HG03196 (cell line): ENCODE data around the gene C11orf54.

Experiments
- ATAC-seq: cut with Tn5 transposase; IDR thresholded peaks from one replicate; pipeline ENCODE4 v1.9.1; 2021; ENCODE audit not compliant: unreplicated experiment

Gene C11orf54

DNA sequence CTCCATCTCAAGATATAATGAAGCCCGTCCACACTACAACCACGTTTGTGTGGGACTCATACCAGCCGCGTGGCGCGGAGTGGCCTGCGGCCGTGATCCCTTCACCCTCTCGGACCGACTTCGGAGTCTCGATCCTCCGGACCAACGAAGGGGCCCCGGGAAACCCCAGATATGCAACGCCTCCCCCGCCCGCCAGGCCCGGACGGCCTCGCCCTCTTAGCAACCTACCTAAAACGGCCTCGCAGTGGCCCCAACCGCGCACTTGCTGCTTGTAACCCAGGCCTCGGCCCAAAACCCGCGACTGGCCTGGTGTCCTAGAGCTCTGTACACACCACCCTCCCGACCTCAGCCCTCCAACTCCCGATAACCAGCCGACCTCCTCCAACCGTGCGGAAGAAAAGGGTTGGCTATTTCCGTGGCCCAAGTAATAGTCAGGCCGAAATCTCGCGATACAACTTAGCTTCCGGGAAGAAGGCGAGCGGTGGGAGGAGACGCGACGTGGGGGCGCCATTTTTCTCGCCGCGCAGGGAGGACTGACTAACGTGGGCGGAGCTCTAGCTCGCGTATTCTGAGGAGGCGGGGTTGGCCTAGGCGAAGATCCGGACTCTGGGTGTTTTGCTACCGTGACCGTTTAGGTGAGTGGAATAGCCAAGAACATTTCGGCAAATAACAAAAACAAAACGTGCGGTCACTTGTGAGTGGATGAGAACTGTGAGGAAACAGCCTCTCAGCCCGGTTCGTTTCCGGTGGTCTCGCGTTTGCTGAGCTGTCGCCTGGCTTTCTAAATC, at the start of gene C11orf54, which contains the start of gene TAF1D:
TSS of gene C11orf54 (plus strand) at position 579 of the 788 bp plus-strand sequence. CDS start 5,722 bp downstream, outside the sequence.
TSS of gene TAF1D (minus strand) at position 402 of the 788 bp plus-strand sequence. CDS start 2,191 bp downstream, outside the sequence.
- ATAC-seq: peak; percentile 82

DNA sequence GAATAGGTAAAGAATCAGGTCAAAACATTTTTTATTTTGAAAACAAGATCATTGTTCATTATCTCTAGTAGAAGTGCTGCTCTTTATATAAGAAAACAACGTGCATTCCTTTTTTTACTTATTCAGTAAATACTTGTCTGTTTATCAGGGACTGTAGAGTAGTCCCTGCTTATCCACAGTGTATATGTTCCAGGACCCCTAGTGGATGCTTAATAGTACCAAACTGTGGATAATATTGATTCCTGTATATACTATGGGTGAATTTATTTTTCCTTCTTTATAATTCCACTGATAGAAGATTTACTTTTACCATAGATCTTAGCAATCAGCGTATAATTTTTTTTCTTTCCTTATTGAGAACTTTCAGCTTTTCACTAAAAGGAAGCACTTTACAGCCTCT, 47.4 kb upstream of the C11orf54 start:
- no peak for ATAC-seq

DNA sequence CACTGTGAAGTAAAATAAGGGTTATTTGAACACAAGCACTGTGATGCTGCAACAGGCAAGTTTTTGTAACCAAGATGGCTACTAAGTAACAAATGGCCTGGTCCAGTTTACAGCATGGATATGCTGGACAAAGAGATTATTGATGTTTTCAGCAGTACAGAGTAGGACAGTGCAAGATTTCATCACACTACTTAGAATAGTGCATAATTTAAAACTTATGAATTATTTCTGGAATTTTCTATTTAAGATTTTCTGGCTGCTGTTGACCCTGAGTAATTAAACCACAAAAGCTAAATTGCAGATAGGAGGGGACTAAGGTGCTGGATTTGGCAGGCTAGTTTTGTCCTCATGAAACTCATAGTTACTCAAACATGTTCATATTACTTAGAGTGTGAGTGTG, 46.9 kb upstream of the C11orf54 start:
- no peak for ATAC-seq

DNA sequence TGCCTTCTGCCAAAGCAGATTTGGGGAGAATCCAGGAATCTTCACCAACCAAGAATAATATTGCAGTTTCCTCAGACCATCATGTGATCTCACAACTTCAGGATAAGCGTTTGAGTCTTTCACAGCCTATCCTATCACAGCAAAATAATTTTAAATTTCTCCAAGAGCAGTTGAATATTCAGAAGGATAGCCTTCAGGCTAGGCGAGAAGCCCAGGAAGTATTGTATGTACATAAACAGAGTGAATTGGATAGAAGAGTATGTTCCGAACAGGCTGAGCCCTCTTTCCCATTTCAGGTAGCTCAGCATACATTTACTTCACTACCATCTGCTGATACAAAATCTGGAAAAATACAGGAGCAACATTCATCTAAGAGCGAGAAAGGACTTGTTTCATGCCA, 43.9 kb upstream of the C11orf54 start:
- ATAC-seq: no peak

DNA sequence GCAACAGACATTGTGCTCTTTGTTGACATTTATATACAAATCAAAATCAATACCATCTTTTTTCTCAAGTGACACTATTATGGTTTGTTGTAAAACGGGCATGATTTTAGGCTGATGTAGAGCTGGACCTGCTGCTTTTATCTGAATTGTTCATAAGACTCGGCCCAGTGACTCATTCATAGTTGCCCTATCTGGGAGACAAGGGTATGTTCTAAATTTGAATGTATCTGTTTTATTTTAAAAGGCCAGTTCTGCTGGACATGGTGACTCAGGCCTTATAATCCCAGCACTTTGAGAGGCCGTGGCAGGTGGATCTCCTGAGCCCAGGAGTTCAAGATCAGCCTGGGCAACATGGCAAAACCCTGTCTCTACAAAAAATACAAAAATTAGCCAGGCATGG, 40.6 kb upstream of the C11orf54 start:
- ATAC-seq: no peak

DNA sequence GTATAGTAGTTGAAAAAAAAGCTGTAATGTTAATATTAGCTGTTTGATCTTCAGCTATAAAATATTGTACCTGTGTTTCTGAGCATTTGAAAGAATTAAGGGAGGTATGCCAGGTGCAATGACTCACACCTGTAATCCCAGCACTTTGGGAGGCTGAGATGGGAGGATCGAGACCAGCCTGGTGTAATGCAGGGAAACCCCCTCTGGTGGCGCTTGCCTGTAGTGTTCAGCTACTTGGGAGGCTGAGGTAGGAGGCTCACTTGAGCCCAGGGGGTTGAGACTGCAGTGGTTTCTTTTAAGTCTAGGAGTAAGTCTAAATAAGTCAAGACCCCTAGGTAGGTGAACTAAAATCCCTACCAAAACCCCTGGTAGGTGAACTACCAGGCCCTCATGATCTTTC, 37.2 kb upstream of the C11orf54 start:
- no peak for ATAC-seq

DNA sequence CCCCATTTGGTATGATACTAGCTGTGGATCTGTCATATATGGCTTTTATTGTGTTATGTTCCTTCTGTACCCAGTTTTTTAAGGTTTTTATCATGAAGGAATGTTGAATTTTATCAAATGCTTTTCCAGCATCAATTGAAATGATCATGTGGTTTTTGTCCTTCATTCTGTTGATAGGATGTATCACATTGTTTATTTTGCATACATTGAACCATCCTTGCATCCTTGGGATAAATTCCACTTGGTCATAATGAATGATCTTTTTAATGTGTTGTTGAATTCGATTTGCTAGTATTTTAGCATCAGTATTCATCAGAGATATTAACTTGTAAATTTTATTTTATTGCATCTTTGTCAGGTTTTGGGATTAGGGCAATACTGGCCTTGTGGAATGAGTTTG, 31.2 kb upstream of the C11orf54 start:
- no peak for ATAC-seq

DNA sequence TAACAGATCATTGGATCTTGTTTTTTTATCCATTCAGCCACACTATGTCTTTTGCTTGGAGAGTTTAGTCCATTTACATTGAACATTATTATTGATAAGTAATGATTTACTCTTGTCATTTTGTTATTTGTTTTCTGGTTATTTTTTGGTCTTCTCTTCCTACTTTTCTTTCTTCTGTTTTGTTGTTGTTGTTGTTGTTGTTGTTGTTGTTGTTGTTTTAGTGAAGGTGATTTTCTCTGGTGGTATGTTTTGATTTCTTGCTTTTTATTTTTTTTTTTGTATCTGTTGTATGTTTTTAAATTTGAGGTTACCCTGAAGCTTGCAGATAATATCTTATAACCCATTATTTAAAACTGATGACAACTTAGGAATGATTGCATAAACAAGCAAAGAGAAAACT, 28.8 kb upstream of the C11orf54 start:
- ATAC-seq: no peak

DNA sequence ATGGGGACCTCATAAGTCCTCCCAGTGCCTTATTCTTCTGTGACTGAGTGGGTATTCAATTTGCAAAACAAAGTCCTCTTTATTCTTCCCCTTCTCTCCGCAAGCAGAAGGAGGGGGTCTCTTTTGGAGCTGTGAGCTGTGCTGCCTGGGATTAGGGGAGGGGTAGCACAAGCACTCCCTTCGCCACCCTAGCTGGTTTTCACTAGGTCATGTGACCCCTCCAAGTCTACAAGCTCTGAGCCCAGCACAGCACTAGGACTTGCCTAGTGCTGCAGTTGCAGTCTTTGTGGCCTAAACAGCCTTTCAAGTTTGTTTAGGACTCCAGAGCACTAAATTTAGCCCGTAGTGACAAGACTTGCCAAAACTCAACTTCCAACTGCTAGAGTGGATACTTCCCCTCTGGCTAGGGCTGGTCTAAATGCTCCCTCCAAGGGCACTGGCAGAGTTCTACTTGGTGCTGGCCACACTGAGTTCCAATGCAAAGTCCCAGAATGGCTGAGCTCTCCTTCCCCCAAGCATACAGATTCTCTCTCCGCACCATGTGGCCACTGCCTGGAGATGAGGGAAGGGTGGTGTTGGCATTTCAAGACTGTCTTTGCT, 25.6 kb upstream of the C11orf54 start:
- ATAC-seq: no peak

DNA sequence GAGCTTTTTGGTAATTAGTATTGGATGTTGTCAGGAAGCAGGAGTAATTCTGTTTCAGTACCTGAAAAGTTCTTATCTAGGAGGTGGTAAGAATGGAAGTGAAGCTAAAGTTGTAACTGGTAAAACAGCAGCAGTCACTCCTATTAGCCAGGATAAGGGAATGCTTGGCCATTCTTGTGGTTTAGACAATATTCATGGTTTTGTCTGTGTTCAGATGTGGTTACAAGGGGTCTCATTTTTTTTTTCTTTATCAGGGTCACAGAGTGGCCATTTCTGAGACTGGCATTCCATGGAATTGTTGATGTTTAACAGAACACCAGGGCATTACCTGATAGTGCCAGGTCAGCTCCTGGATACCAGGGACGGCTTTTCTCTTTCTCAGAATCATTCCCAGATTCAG, 24.0 kb upstream of the C11orf54 start:
- ATAC-seq: no peak

DNA sequence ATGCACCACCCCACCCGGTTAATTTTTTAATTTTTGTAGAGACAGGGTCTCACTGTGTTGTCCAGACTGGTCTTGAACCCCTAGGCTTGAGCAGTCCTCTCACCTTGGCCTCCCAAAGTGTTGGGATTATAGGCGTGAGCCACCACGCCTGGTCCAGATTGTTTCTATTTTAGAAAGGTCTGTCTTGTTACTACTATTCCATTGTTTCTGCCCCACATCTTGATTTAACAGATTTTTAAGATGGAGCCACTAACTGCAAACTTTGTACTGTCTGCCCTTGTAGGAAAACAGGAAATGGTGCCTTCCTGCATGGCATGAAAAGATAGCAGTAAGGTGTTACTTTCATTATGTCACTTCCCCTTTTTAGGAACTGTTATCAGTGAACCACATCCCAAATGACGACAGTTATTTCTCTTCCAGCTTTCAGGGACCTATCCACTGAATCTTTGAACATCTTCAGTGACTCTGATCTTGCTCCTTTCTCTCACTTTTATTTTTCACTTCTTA, 23.4 kb upstream of the C11orf54 start:
- ATAC-seq: peak; percentile 76

DNA sequence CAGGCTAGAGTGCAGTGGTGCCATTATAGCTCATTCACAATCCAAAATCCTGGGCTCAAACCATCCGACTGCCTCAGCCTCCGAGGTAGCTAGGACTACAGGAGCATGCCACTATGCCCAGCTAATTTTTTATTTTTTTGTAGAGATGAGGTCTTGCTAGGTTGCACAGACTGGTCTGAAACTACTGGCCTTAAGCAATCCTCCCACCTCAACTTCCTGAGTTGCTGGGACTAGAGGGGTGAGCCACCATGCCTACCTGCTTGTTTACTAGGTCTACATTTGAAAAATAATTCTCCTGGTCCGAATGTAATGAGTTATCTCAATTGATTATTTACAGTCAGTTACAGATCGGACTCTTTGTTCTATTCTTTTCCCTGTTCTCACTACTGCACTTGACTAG, 22.2 kb upstream of the C11orf54 start:
- ATAC-seq: no peak

DNA sequence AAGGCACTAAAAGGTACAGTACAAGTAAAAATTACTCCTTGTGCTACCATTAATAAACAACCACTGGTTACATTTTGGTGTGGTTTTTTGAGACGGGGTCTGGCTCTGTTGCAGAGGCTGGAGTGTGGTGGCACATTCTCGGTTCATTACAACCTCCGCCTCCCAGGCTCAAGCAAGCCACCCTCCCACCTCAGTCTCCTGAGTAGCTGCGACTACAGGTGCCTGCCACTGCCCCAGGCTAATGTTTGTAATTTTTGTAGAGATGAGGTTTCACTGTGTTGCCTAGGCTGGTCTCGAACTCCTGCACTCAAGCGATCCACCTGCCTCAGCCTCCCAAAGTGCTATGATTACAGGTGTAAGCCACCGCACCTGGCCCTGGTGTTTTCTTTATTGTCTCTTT, 20.9 kb upstream of the C11orf54 start:
- no peak for ATAC-seq

DNA sequence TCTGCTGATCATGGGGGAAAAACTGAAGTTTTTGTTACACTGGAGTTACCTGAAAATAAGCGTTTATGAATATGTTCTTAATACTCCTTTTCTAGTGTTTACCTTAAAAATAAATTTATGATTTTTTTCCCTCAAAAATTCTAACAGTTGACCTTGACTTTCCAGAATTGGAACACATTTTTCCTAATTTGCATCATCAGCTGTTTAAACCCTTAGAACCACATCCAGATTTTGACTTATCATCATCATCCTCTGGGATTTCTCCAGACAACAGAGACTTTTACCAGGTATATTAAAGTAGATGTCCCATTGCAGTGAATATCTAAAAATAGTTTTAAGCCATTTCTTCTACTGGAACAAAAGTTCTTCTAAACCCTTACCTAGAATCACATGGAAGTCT, 17.4 kb upstream of the C11orf54 start:
- ATAC-seq: no peak

DNA sequence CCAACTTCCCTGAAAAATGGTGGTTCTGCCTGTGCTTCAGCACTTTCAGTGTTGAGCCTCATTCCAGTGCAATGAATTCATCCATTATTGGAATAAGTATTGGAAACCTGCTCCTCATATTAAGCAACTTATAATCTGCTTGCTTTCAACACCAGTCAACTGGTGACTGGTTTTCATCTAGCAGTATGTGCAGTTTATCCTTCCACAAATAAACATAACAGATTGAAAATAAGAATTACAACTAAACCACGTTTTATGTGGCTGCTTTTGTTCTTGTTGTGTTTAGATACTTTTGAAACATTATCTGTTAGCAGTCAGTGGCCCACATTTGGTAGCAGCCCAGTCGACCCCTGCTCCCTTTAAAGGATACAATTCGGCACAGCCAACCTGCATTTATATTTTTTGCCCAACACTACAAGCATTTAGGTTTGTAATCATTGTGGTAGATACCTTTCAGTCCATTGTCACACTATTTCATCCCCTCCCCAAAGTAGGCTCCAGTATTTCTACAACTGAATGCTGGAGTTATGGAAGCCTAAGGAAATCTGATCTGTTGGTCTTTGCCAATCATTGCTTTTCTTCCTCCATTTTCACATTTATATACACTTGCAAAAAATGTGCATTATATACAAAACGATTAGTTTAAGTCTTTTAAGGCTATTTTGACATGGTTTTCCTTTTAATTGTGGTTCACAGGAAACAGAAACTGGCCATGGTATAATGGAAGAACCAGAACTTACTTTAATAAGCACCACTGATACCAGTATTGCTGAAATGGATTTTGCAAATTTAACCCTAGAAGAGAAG, 13.3 kb upstream of the C11orf54 start:
- ATAC-seq: no peak

DNA sequence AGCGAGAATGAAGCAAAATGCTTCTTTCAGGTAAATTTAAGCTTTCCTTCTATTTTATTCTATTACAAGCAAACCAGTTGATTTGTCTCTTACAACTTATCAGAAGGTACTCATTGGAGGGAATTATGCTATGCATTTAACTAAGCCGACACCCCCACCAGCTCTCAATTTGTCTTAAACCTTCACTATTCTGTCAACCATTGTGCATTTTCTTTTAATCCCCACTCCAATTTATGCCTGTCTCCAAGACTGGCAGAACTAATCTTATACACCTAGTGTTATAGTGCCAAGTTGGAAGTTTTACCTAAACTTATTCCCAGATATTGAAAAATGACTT, 12.7 kb upstream of the C11orf54 start:
- ATAC-seq: no peak

DNA sequence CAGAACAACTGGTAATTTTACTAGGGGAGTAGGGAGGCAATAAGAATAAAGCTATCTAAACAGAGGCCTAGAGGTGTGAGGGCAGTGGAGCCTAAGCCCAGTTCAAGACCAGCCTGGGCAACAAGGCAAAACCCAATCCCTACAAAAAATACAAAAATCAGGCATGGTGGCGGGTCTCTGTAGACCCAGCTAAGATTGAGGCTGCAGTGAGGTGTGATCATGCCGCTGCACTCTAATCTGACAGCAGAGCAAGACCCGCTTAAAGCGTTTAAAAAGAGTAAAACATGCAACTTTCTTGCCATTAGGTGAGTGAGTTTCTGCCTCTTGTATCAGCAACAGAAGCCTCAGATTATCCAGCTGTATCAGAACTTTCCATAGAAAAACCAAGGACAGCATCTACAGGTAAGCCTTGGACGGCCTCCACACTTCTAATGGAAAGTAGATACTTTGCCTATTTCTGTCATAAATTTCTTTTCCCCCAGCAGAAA, 12.3 kb upstream of the C11orf54 start:
- ATAC-seq: no peak

DNA sequence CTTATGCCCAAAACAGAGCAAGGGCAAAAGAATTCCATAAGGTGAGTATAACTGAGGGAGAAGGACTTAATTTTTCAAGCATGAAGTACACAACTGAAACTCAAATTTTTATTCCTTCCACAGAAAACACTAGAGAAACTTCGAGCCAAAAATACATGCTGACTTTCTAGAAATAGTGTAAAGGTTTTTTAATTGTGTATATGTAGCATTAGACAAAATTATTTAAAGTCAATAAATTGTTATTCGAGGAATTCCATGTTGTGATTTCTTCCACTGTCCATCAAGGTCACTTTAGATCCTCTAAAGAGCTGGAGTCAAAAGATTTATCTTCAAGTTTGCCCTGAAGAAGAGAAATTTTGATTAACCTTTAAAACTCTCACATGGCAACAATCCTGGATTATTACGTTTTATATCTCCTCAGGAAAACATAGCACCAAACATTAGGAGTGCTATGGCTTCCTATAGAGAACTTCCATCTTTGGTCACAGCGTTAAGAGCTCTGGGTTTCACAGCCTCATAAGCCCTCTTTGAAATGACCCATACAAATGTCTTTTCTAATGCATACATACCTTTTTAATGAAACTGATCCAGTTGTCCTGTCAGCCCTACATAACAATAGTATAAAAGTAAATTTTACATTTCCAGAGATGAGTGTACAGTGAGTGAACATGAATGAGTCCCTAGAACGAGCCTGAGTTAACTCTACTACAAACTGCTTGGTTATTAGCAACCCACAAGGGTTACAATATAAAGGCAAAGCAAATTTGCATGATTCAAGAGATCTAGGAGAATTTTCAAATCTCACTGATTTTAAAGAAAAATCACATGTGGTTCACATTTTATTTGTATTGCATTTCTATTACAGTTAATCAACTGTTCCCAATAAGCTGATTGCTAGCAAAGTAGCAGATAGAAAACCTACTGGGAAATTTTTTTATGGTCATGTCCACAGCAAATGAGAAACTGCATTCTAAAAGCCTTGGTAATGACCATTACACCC, 11.1 kb upstream of the C11orf54 start:
- no peak for ATAC-seq

DNA sequence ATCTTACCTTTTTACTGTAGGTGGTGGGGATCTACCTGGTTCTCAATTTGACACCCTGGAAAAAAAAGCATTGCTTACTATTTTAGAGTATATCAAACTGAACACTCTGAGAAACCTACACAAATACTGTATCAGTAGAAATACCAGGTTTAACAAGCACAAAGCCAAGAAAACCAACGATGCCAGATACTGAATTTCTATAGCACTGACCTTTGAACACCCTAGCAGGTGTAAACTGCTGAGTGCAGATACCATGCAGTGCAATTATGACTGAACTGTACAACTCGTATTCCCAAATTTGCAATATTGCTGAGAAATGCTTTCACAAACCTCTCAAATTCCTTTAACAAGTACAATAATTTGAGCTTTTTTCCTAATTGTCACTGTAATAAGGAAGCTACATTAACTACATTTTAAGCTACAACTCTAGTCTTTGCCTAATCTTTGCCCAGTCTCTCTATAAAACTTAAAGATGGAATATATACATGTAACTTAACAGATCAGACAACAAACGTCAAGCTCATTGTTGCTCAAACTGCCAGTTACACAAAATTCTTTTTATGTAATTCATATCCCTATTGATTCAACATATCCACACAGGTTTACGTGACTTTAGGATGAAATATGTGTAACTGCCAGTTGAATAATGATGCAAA, 9.1 kb upstream of the C11orf54 start:
- no peak for ATAC-seq

DNA sequence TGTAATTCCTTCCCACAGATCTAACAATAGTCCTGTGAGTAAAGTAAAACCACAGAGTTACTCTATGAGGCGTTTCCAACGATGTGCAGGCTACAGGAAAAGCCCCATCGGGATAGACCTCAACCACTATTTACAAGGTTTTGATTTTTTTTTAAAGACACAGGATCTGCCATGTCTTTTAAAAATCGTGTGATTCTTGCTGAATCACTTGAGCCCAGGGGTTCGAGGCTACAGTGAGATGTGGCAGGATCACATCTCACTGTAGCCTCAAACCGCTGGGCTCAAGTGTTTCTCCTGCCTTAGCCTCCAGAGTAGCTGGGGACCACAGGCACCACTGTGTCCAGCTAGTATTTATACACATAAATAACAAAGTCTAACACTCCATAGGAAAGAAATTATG, 8.0 kb upstream of the C11orf54 start:
- no peak for ATAC-seq
